Heart right ventricle (tissue), 16 donors: ENCODE measurements around the gene NRXN2. TPM values are rescaled to one million over a fixed set of nuclear protein-coding genes. Genes with fewer than 3 reads are reported as not detected.

ENCODE experiments used
- ATAC-seq, 8 donors: fragments of 200-7000 bp; cut with Tn5 transposase; one replicate each; pipeline ENCODE4 v1.9.1; 2020; ENCODE audit warnings: mild to moderate bottlenecking in 8 of 8, moderate library complexity in 8 of 8, moderate number of reproducible peaks in 1 of 8
- DNase-seq, 2 donors: peaks; one replicate each; pipeline ENCODE4 v3.0.0-alpha.2; 2020
- H3K27ac ChIP-seq, 10 donors: fragments of 200-600 bp; sonication (generic) in 2 of 10; one replicate each; pipeline versions ENCODE4 v1.5.0 to v1.8.0; 2020 to 2022; ENCODE audit warnings: mild to moderate bottlenecking in 3 of 10
- H3K27me3 ChIP-seq, 7 donors: fragments of 200-600 bp; one replicate each; pipeline ENCODE4 v1.8.0; 2021 to 2022; ENCODE audit warnings: mild to moderate bottlenecking in 2 of 7
- H3K36me3 ChIP-seq, 9 donors: fragments of 200-600 bp; sonication (generic) in 1 of 9; one replicate each; pipeline versions ENCODE4 v1.5.0 to v1.8.0; 2020 to 2022; ENCODE audit warnings: mild to moderate bottlenecking in 2 of 9
- H3K4me1 ChIP-seq, 9 donors: fragments of 200-600 bp; sonication (generic) in 1 of 9; one replicate each; pipeline versions ENCODE4 v1.5.0 to v1.8.0; 2020 to 2022; ENCODE audit warnings: mild to moderate bottlenecking in 4 of 9
- H3K4me3 ChIP-seq, 10 donors: fragments of 200-600 bp; sonication (generic) in 2 of 10; one replicate each; pipeline versions ENCODE4 v1.5.0 to v1.8.0; 2020 to 2022; ENCODE audit warnings: mild to moderate bottlenecking in 7 of 10, moderate library complexity in 2 of 10
- H3K9me3 ChIP-seq, 11 donors: fragments of 200-600 bp in 10 of 11; sonication (generic) in 2 of 11; one replicate each; pipeline versions ENCODE4 v1.5.0 to v1.8.0; 2013 to 2022; ENCODE audit warnings: mild to moderate bottlenecking in 2 of 11, control low read depth in 1 of 11, moderate library complexity in 1 of 11
- WGBS, 2 donors: extraction: QIAGEN DNeasy Blood & Tissue Kit; methylation state at CpG; one replicate each; pipeline ENCODE4 v1.1.7; 2013; ENCODE audit warnings: inconsistent platforms in 1 of 2; 5-methylcytosine and 5-hydroxymethylcytosine counted together
- intact Hi-C, 10 donors: fragments of 100-400 bp; cut with DNase I; formaldehyde crosslinking; loops; one replicate each; pipeline versions ENCODE4 v1.11.1 to v1.14.2; 2022
- polyA plus RNA-seq, 2 donors: library from polyadenylated mRNA; stranded (reverse); fragments of 200-250 nt; gene quantifications; one replicate each; pipeline ENCODE4 v1.2.3, GENCODE V29; 2013
- total RNA-seq, 10 donors: library from RNA; stranded (reverse); fragmentation: NEBNext Ultra II Directional in 3 of 10; extraction: Animal tissue kit (Norgen Biotek cat#: 25700) in 3 of 10; gene quantifications; one replicate each; pipeline versions ENCODE4 v1.2.1 to v1.2.4, GENCODE V29; 2021 to 2023
- TF ChIP-seq, protein P1 (sequence below), 9 donors: fragments of 200-600 bp; sonication (generic) in 2 of 9; IDR thresholded peaks; one replicate each; pipeline versions ENCODE4 v1.5.0 to v1.8.0; 2021 to 2022; ENCODE audit warnings: antibody characterized with exemption in 9 of 9, mild to moderate bottlenecking in 5 of 9, moderate library complexity in 1 of 9
- donor health status: Arrhythmogenic right ventricular cardiomyopathy.
- donor health status: ischemic (EF 13 %, LVEDD 7.1; RV severe dilation, severe dysfunction).
- donor health status: healthy with polysubstance abuse.
- donor health status: DM: no; HTN: yes; CAD: no.
- donor health status: DM: no; HTN: no; CAD: no.
- donor health status: ischemic (EF 25% LVEDD 6.9; RV normal size, moderate dysfunction).
- donor health status: ischemic (EF 25% LVEDD 5.7; RV mildly dilated, moderate dysfunction).
- donor health status: healthy.
- donor health status: DM: yes; HTN: yes; CAD: no.
- donor health status: Ischemic cardiomyopathy.
- donor health status: ischemic (EF 35%, LVEDD 5.7; RV mildly dilated, moderate dysfunction).
- donor health status: nonischemic (EF 11% LVEDD 7.7; RV severe dilation, severe dysfunction).
- donor health status: DM: yes; HTN: yes; CAD: no.
- donor health status: PGD.
- donor health status: ischemic (EF 29% LVEDD 5.4; RV normal size, mild dysfunction).
- donor health status: nonischemic (EF 23%, LVEDD 6.1; RV moderate dilation, normal function).

Gene NRXN2
- total and polyA plus RNA-seq, 12 donors, result 0.45 to 5.5 (median 1.4) TPM

DNA sequence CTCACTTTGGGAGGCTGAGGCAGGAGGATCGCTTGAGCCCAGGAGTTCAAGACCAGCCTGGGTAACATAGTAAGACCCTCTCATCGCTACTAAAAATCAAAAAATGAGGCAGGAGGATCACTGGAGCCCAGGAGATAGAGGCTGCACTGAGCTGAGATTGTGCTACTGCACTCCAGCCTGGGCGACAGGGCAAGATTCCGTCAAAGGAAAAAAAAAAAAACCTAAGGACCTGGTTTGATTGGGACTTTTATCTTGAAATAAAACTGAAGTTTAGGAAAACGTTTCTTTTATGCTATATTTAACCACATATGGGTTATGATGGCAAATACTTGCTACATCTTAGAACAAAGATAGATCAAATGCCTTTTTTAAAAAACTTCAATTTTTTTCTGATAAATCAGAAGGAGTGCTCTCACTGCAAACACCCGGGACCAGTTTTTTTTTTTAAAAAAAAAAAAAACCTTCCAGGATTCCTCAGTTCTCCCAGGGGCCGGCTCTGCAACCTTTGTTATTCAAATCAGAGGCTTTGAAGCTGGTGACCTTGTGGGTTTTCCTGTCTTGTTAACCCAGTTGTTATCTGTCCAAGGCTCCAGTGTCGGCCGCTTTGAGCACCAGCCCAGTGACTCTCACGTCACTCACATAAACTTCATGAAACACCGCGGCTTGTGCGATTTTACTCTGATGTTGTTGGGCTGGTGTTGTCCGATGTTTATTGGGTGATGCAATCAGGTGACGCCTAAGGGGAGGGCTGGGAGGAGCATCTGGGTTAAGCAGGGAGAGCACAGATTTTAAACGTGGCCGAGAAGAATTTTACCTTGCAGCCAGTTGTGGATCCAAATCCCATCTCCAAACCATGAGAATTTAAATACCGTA lies 156.7 kb downstream of the NRXN2 start:
- peaks cover 0 to 15% (median 4%) of the 10 kb centered on the region in 9 donors for H3K4me1 ChIP-seq
- intact Hi-C loops, result loop anchor here in 1 of 10 donors (10.0 kb wide), 1 partner anchor 69 kb away; no protein-coding TSS in a partner anchor
- TF ChIP-seq, protein P1, sequence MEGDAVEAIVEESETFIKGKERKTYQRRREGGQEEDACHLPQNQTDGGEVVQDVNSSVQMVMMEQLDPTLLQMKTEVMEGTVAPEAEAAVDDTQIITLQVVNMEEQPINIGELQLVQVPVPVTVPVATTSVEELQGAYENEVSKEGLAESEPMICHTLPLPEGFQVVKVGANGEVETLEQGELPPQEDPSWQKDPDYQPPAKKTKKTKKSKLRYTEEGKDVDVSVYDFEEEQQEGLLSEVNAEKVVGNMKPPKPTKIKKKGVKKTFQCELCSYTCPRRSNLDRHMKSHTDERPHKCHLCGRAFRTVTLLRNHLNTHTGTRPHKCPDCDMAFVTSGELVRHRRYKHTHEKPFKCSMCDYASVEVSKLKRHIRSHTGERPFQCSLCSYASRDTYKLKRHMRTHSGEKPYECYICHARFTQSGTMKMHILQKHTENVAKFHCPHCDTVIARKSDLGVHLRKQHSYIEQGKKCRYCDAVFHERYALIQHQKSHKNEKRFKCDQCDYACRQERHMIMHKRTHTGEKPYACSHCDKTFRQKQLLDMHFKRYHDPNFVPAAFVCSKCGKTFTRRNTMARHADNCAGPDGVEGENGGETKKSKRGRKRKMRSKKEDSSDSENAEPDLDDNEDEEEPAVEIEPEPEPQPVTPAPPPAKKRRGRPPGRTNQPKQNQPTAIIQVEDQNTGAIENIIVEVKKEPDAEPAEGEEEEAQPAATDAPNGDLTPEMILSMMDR (IDR thresholded peaks at IDR 0.05), result no peak
- ATAC-seq, result peak in 7 of 8 donors; percentile 46 to 87 (median 76)
- peak in 1 of 2 donors; percentile 60 for DNase-seq
- H3K27me3 ChIP-seq, result peaks cover 0 to 2% (median 0%) of the 10 kb centered on the region in 7 donors
- H3K36me3 ChIP-seq, result no peaks in the 10 kb centered on the region
- peak overlapping the region in 1 of 10 donors; percentile 24 for H3K27ac ChIP-seq
- peak overlapping the region in 2 of 10 donors; percentile 11 to 22 for H3K4me3 ChIP-seq
- H3K9me3 ChIP-seq, result no peaks in the 10 kb centered on the region
- 31 to 32% methylated on average over 18 of the region's 18 CpGs for WGBS, 2 donors

DNA sequence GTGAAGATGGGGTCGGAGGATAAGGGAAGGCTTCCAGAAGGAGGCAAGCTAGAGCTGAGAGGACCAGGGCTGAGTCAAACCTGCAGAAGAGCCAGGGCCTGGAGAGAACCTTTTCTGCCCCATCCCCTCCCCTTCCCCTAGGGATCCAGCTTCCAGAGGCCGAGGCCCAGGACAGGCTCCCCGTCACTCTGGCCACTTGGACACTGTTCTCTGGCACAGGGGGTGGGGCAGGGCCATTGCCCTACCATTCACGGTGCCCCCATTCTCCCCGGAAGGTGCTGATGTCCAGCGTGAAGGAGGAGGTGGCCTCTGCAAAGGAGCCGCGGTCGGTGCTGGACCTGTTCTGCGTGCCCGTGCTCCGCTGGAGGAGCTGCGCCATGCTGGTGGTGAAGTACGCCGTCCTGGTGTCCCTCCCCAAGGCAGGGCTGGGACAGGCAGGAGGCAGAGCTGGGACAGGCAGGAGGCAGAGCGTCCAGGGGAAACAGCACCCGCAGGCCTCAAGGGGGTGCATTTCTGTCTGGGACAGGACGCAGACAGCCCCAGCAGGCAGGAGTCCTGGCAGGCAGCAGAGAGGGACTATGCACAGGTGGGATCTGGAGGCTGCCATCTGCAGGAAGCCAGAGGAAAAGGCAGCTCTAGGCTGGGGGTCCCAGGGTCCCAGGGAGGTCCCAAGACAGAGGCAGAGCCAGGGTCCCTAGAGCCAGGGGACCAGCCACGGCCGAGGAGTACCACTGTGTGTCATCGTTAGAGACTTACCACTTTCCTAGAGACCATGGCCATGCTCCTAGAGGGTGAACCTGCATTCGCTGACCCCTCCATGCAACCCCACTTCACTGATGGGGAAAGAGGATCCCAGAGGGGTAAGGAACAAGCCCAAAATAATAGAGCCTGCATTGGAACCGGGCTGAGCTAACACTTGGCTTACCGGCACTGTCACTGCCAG lies 157.8 kb downstream of the NRXN2 start:
- Histone ChIP-seq H3K4me1 (peaks cover 0 to 15% (median 4%) of the 10 kb centered on the region in 9 donors), H3K9me3 (no peaks in the 10 kb centered on the region), H3K27ac (no peak overlapping the region), H3K36me3 (no peaks in the 10 kb centered on the region), H3K27me3 (peaks cover 0 to 13% (median 4%) of the 10 kb centered on the region in 7 donors), H3K4me3 (no peak overlapping the region)
- TF ChIP-seq, protein P1 (IDR thresholded peaks at IDR 0.05), result no peak
- ATAC-seq, result no peak
- DNase-seq, result no peak
- WGBS, 2 donors, result 84 to 87% methylated on average over 24 of the region's 24 CpGs
- intact Hi-C loops, result loop anchor here in 1 of 10 donors (10.0 kb wide), 1 partner anchor 70 kb away; no protein-coding TSS in a partner anchor

DNA sequence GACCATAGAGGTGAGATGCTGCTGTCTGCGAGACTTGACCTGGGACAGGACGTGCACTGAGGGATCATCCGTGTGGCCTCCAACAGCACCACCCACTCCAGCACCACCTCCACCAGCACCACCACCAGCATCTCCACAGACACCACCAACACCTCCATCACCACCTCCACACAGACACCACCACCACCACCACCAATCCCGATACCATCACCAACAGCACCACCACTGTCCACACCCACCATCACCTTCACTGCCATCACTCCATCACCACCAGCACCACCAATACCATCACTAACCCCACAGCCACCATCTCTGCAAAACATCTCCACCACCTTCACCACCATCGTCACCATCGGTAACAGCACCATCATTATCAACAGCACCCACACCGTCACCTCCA lies 158.6 kb downstream of the NRXN2 start:
- DNase-seq, result no peak
- Histone ChIP-seq H3K4me3 (no peak overlapping the region), H3K27me3 (peaks cover 0 to 15% (median 4%) of the 10 kb centered on the region in 7 donors), H3K9me3 (no peaks in the 10 kb centered on the region), H3K27ac (no peak overlapping the region), H3K36me3 (no peaks in the 10 kb centered on the region), H3K4me1 (peaks cover 0 to 15% (median 4%) of the 10 kb centered on the region in 9 donors)
- no peak for ATAC-seq
- intact Hi-C loops, result loop anchor here in 1 of 10 donors (10.0 kb wide), 1 partner anchor 70 kb away; no protein-coding TSS in a partner anchor
- TF ChIP-seq, protein P1 (IDR thresholded peaks at IDR 0.05), result no peak
- whole genome bisulfite sequencing, 2 donors, result 96% methylated on average over 7 of the region's 7 CpGs

DNA sequence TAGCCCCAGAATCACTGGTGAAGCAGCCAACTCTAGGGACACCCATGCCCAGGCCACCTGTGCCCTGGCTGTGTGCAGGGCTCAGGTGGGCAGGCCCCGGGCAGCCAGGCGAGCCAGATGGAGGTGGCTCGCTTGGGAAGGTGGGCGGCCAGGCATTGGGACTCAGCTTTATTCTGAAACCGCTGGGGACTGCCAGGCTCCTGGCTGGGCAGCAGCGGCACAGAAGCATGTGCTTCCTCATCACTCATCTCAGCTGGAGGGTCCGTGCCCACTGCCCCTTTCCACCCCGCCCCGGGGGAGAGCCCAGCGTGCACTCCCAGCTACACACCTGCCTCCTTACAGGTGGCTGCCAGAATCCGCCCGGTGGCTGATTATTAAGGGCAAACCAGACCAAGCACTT lies 159.0 kb downstream of the NRXN2 start:
- Histone ChIP-seq H3K36me3 (no peaks in the 10 kb centered on the region), H3K9me3 (no peaks in the 10 kb centered on the region), H3K27ac (no peak overlapping the region), H3K4me3 (no peak overlapping the region), H3K4me1 (peaks cover 0 to 15% (median 4%) of the 10 kb centered on the region in 9 donors), H3K27me3 (peaks cover 0 to 17% (median 4%) of the 10 kb centered on the region in 7 donors)
- TF ChIP-seq, protein P1 (IDR thresholded peaks at IDR 0.05), result no peak
- WGBS, 2 donors, result 93 to 94% methylated on average over 12 of the region's 12 CpGs
- DNase-seq, result no peak
- intact Hi-C loops, result loop anchor here in 1 of 10 donors (10.0 kb wide), 1 partner anchor 71 kb away; no protein-coding TSS in a partner anchor
- ATAC-seq, result no peak
